ENCODE measurements around the gene DNAJC17.

GRCh38 chr15:40731034-40731433 lies 76.2 kb downstream of the DNAJC17 start:
- TF ChIP-seq POLR2A (IDR thresholded peaks at IDR 0.05) = no peak
- no peak for TF ChIP-seq POLR2AphosphoS5 (IDR thresholded peaks at IDR 0.05; ENCODE audit: insufficient read depth in 1 of 2, low read depth in 1 of 2)
- no peak for TF ChIP-seq CTCF (IDR thresholded peaks at IDR 0.05)
